ENCODE data around the gene LYPD3.

- no peak for TF ChIP-seq POLR2A (IDR thresholded peaks at IDR 0.05)
- TF ChIP-seq CTCF (IDR thresholded peaks at IDR 0.05), result no peak
These were observed 33.6 kb upstream of the LYPD3 start for GRCh38 chr19:43499042-43499441.
